PC-9 (cell line): Measurements from ENCODE around the gene PFDN2. TPM values are rescaled to one million over a fixed set of nuclear protein-coding genes. Genes with fewer than 3 reads are reported as not detected.

Experiments used
- BruUV-seq: library from RNA; stranded (reverse); fragments of 400-500 nt; replicated peaks from 2 replicates; lab custom pipeline; 2021; lab: Mats Ljungman, UMichigan
- CTCF ChIA-PET: fragments of 300-600 bp; sonication (Branson Sonifier 250); formaldehyde crosslinking; loops from one replicate; lab custom pipeline; 2022; ENCODE audit warnings: antibody characterized with exemption; lab: Charles Lee
- POLR2A ChIA-PET: fragments of 300-600 bp; sonication (Branson Sonifier 250); formaldehyde crosslinking; loops from one replicate; lab custom pipeline; 2022; ENCODE audit warnings: antibody characterized with exemption; ENCODE audit not compliant: unreplicated experiment; lab: Charles Lee
- DNase-seq, 2 experiments: peaks; one replicate each; pipeline versions ENCODE4 v3.0.0 to v3.0.0-alpha.2; 2015 to 2022; ENCODE audit warnings: mixed read lengths in 1 of 2
- H2AFZ ChIP-seq: fragments of 200-600 bp; sonication (generic); 2 replicates; pipeline ENCODE4 v1.8.1; 2017; ENCODE audit warnings: antibody characterized with exemption
- H3F3A ChIP-seq: fragments of 200-600 bp; sonication (generic); 2 replicates; pipeline ENCODE4 v1.8.1; 2017; ENCODE audit warnings: antibody characterized with exemption, mild to moderate bottlenecking, low read depth; ENCODE audit not compliant: insufficient read depth
- H3K27ac ChIP-seq: fragments of 200-600 bp; sonication (generic); 2 replicates; pipeline ENCODE4 v1.6.1; 2016; ENCODE audit warnings: mixed run types
- H3K27me3 ChIP-seq: fragments of 200-600 bp; sonication (generic); 2 replicates; pipeline ENCODE4 v1.6.1; 2016; ENCODE audit warnings: low read depth, mixed run types; ENCODE audit not compliant: insufficient read depth
- H3K36me3 ChIP-seq: fragments of 200-600 bp; sonication (generic); 2 replicates; pipeline ENCODE4 v1.6.1; 2016; ENCODE audit warnings: low read depth, mixed run types
- H3K4me1 ChIP-seq: fragments of 200-600 bp; sonication (generic); replicated peaks from 2 replicates; pipeline ENCODE4 v1.6.1; 2016; ENCODE audit warnings: mixed run types; ENCODE audit not compliant: insufficient read depth
- H3K4me2 ChIP-seq: fragments of 200-600 bp; sonication (generic); 2 replicates; pipeline ENCODE4 v1.6.1; 2017; ENCODE audit warnings: mixed run types
- H3K4me3 ChIP-seq: fragments of 200-600 bp; sonication (generic); 2 replicates; pipeline ENCODE4 v1.6.1; 2016; ENCODE audit warnings: mixed run types
- H3K79me2 ChIP-seq: fragments of 200-600 bp; sonication (generic); 2 replicates; pipeline ENCODE4 v1.6.1; 2017; ENCODE audit warnings: low read depth, mixed run types
- H3K9me2 ChIP-seq: fragments of 200-600 bp; sonication (generic); 2 replicates; pipeline ENCODE4 v1.8.1; 2017; ENCODE audit warnings: mild to moderate bottlenecking; ENCODE audit not compliant: insufficient read depth
- H3K9me3 ChIP-seq: fragments of 200-600 bp; sonication (generic); 2 replicates; pipeline ENCODE4 v1.8.1; 2016; ENCODE audit warnings: low read depth; ENCODE audit not compliant: insufficient read depth
- H4K20me1 ChIP-seq: fragments of 200-600 bp; sonication (generic); 2 replicates; pipeline ENCODE4 v1.8.1; 2017; ENCODE audit not compliant: insufficient read depth
- EZH2 ChIP-seq: fragments of 200-600 bp; sonication (generic); IDR thresholded peaks from 2 replicates; pipeline ENCODE4 v1.8.0; 2017; ENCODE audit warnings: antibody characterized with exemption, low read depth
- intact Hi-C: fragments of 100-400 bp; cut with micrococcal nuclease; formaldehyde crosslinking; loops from one replicate; pipeline ENCODE4 v1.10.0; 2022; ENCODE audit not compliant: unreplicated experiment
- total RNA-seq: library from RNA; stranded (reverse); gene quantifications from 2 replicates; pipeline ENCODE4 v1.2.3, GENCODE V29; 2021
- TF ChIP-seq, protein P1 (sequence below): fragments of 200-600 bp; sonication (generic); conservative IDR thresholded peaks from 2 replicates; pipeline ENCODE4 v1.6.1; 2017; ENCODE audit warnings: mixed run types, antibody characterized with exemption, mild to moderate bottlenecking, moderate library complexity

The PFDN2 gene
- total RNA-seq, 1 experiment from 2014 or later = 74.4 TPM

DNA sequence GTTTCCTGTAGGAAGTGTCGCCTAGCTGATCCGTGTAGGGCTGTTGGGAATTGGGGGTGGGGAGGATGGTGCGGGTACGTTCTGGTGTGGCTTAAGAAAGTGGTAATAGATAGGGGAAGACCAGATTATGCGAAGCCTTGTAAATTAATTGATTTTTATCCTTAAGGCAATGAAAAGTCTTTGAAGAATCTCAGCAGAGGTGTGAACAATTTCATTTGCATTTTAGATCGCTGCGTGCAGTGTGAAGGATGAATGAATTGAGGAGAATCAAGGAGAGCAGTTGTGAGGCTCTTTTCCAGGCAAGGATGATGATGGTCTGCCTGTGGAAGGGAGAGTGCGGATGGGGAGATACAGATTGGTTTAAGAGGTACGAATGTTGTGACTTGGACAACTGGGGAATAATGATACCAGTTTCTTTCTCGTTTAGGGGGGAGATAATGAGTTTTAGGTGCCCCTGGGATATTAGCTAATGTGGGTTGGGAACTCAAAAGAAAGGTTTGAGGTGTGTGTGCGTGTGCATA is 15.4 kb upstream of the PFDN2 start:
- CTCF ChIA-PET = interaction anchor here (0.6 to 0.7 kb wide), 2 partner anchors 18 to 30 kb away, joined by 3 read pairs; no protein-coding TSS in a partner anchor
- POLR2A ChIA-PET = interaction anchor here (0.6 to 0.7 kb wide), 4 partner anchors 12 to 92 kb away, joined by 3 to 6 read pairs (median 3); partner anchors contain the start of genes B4GALT3 and TOMM40L
- Histone ChIP-seq H3K4me3 (peak overlapping the region; percentile 66), H4K20me1 (no peaks in the 10 kb centered on the region; the same call in 1 of the 2 replicates), H3K27ac (peak overlapping the region; percentile 91), H3K79me2 (peaks cover 49% of the 10 kb centered on the region), H2AFZ (peak overlapping the region; percentile 90), H3K4me1 (peaks cover 33% of the 10 kb centered on the region), H3K9me3 (no peaks in the 10 kb centered on the region), H3F3A (peaks cover 62% of the 10 kb centered on the region), H3K9me2 (no peaks in the 10 kb centered on the region), H3K36me3 (0 out of 2 replicates have a peak, but pooled peaks cover 5% of the 10 kb centered on the region), H3K27me3 (no peaks in the 10 kb centered on the region), H3K4me2 (peak overlapping the region; percentile 84)
- TF ChIP-seq, protein P1, sequence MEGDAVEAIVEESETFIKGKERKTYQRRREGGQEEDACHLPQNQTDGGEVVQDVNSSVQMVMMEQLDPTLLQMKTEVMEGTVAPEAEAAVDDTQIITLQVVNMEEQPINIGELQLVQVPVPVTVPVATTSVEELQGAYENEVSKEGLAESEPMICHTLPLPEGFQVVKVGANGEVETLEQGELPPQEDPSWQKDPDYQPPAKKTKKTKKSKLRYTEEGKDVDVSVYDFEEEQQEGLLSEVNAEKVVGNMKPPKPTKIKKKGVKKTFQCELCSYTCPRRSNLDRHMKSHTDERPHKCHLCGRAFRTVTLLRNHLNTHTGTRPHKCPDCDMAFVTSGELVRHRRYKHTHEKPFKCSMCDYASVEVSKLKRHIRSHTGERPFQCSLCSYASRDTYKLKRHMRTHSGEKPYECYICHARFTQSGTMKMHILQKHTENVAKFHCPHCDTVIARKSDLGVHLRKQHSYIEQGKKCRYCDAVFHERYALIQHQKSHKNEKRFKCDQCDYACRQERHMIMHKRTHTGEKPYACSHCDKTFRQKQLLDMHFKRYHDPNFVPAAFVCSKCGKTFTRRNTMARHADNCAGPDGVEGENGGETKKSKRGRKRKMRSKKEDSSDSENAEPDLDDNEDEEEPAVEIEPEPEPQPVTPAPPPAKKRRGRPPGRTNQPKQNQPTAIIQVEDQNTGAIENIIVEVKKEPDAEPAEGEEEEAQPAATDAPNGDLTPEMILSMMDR = no peak; the same call in 1 of the 2 replicates
- no peak for TF ChIP-seq EZH2
- intact Hi-C loops = loop anchor here (1.0 to 10.0 kb wide), 3 partner anchors 34 to 138 kb away; partner anchors contain the start of genes B4GALT3 and KLHDC9
- DNase-seq = no peak
- BruUV-seq = no TSS peak

DNA sequence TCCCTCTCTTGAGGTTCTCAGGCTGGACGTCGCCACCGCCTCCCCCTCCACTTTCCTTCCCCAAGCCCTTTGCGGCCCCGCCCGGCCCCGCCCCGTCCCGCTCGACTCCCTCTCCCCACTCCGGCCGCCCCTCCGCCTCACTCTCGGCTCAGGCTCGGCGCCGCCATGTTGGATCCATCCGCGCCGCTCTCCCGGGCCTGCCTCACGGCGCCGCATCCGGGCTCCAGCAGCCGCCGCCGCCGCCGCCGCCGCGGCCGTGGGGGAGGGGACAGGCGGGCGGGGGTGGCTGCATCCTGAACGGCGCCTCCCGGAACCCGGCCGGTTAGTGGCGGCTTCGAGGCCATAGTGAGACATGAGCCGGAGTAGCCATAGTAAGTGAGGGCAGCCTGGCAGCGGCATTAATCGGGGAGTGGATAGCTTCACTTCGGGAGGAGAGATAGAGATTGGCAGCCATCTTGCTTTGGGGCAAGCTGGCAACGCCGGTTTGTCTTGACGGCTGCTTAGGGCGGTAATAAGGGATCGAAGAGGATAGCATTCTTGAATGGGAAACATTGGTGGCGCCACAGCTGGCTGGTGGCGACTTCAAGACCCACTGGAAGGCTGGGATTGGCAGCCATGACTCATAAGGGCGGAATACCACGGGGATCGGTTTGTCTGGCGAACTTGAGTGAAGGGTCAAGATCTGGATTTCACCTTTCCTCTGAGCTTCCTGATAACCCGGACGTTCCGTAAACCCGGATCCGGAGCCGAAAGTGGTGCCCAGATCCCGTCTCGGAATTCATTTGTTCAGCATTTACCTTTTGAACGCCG is 14.8 kb upstream of the PFDN2 start, which contains the start of gene DEDD:
Gene DEDD (minus strand): TSS at position 258 of the 810 bp plus-strand sequence. CDS start 8,205 bp downstream, outside the sequence.
- BruUV-seq = TSS peak; percentile 59
- intact Hi-C loops = loop anchor here (1.0 to 10.0 kb wide), 3 partner anchors 34 to 138 kb away; partner anchors contain the start of genes B4GALT3 and KLHDC9

More for the DNA sequence above, 14.8 kb upstream of the PFDN2 start, which contains the start of gene DEDD:
- peak; percentile 84 to 92 for DNase-seq
- no peaks in the 10 kb centered on the region for H3K9me3 ChIP-seq
- H4K20me1 ChIP-seq = no peaks in the 10 kb centered on the region; the same call in 1 of the 2 replicates
- CTCF ChIA-PET = interaction anchor here (0.7 kb wide), 1 partner anchor 29 kb away, joined by 3 read pairs; no protein-coding TSS in a partner anchor
- POLR2A ChIA-PET = interaction anchor here (0.6 to 0.7 kb wide), 5 partner anchors 12 to 98 kb away, joined by 3 to 6 read pairs (median 5); partner anchors contain the start of genes B4GALT3 and TOMM40L
- peak within 1 kb of the TSS; percentile 66 for H3K4me3 ChIP-seq
- H3F3A ChIP-seq = peaks cover 62% of the 10 kb centered on the region
- H3K4me2 ChIP-seq = peak within 1 kb of the TSS; percentile 84
- H3K27me3 ChIP-seq = no peaks in the 10 kb centered on the region
- H3K79me2 ChIP-seq = peaks cover 49% of the 10 kb centered on the region
- no peaks in the 10 kb centered on the region for H3K9me2 ChIP-seq
- peaks cover 33% of the 10 kb centered on the region for H3K4me1 ChIP-seq
- H3K36me3 ChIP-seq = 0 out of 2 replicates have a peak, but pooled peaks cover 11% of the 10 kb centered on the region
- H3K27ac ChIP-seq = peak within 1 kb of the TSS; percentile 91
- peak within 1 kb of the TSS; percentile 90 for H2AFZ ChIP-seq
- TF ChIP-seq, protein P1 = no peak
- no peak for TF ChIP-seq EZH2
